ENCODE data around the gene C1QTNF6.

C1QTNF6 gene

DNA sequence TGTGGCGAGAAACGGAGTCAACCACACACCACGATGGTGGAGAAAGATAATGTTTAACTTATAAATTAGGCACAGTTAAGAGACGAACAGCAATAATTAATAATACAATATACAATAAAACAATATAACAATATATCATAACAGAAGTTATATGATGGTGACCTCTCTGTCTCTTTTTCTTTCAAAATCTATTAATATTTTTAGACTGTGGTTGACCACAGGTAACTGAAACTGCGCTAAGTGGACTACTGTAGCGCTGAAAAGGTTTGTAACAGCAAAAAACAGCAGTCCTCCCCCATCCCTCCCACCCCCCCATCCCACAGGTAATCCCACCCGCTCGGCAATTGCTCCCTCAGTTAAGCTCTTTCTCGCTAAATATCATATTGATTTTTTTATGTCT is 27.8 kb upstream of the C1QTNF6 start:
- H3K4me3 Mint-ChIP-seq = no peak overlapping the region
- no peak overlapping the region for H3K27ac Mint-ChIP-seq

DNA sequence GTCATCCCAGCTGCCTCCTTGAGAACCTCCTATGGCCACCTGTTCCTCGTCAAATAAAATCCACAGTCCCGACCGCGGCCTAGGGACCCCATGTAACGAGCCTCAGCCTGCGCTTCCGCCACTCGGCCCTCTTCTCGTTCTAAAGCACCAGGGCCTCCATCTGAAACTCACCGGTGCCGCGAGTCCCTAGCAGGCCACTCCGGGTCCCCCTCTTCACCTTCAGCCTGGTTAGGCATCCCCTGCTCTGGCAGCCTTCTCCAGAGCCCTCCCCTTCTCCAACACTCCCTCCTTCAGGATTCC is 26.6 kb upstream of the C1QTNF6 start:
- no peak overlapping the region for H3K27ac Mint-ChIP-seq
- H3K4me1 Mint-ChIP-seq (ENCODE audit: low read depth) = peaks cover 7% of the 10 kb centered on the region
- H3K9me3 Mint-ChIP-seq = no peaks in the 10 kb centered on the region
- no peak overlapping the region for H3K4me3 Mint-ChIP-seq
- H3K36me3 Mint-ChIP-seq (ENCODE audit: low read depth) = no peaks in the 10 kb centered on the region
- peaks cover 35% of the 10 kb centered on the region for H3K27me3 Mint-ChIP-seq
- intact Hi-C loops (cut with micrococcal nuclease) = no loop called here

More for the DNA sequence above, 27.8 kb upstream of the C1QTNF6 start:
- intact Hi-C loops (cut with micrococcal nuclease) = no loop called here
- peaks cover 11% of the 10 kb centered on the region for H3K4me1 Mint-ChIP-seq (ENCODE audit: low read depth)
- peaks cover 29% of the 10 kb centered on the region for H3K27me3 Mint-ChIP-seq
- no peaks in the 10 kb centered on the region for H3K9me3 Mint-ChIP-seq
- no peaks in the 10 kb centered on the region for H3K36me3 Mint-ChIP-seq (ENCODE audit: low read depth)

DNA sequence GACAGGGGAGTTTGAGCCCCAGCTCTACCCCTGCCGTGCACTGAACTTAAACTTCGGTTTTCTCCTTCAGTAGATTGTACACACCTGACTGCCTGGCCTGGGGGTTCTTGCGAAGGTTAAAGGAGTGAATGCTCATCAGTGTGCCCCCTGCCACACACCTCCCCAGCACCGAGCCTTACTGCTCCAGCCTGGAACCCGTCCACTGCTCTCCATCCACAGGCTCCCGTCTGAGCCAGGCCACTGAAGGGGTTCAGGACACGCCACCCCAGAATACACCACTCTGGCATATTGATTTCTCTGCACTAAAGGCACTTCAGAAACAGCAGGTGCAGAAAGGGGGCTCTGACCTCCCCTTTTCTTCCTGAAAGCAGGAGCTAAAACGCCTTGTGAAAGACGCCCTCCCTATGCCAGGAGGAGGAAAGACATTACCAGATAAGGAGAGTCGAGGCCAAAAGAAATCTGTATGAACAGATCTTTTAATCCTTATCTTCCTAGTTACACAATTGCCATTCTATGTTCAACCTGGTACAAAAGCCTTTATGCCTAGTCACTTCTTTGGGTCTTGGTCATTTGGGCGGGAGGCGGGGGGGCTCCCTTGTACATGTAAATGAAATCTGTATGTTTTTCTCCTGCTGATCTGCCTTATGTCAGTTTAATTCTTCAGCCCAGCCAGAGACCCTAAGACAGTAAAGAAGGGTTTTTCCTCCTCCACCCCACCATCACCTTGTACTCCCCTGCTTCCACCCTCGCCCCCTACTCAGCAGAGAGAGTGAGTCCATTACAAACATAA is 26.1 kb upstream of the C1QTNF6 start:
- Mint-ChIP-seq H3K27me3 (peaks cover 33% of the 10 kb centered on the region), H3K4me1 (ENCODE audit: low read depth) (peaks cover 5% of the 10 kb centered on the region), H3K9me3 (no peaks in the 10 kb centered on the region), H3K4me3 (no peak overlapping the region), H3K36me3 (ENCODE audit: low read depth) (no peaks in the 10 kb centered on the region), H3K27ac (no peak overlapping the region)
- intact Hi-C loops (cut with micrococcal nuclease) = no loop called here

DNA sequence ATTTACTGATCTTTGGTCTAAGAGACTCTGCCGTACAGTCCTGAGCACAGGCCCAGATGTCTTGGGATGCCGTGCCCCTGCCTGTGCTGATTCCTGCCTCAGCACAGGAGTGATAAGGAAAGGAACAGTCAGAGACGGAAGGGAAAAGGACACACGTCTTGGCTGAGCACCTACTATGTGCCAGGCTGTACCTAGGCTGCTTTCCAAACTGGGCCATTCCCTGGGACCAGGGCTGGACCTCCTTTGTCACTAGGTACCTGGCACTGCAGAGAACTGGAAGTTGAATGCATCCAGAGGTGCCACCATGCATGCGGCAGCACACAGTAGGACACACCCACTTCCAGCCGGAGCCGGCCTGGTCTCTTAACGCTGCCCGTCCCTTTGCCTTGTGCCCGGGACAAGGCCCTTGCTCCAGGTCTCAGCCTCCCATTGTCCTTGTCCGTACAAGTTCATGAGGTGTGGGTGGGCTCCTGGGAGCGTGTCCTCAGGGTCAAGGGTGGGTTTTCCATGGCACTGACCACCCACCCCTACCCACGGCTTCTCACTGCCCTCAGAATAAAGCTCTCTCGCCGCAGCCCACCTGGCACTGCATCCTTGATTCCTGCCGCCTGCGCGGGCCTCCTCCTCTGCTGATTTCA is 25.3 kb upstream of the C1QTNF6 start:
- H3K4me3 Mint-ChIP-seq = no peak overlapping the region
- H3K9me3 Mint-ChIP-seq = no peaks in the 10 kb centered on the region
- intact Hi-C loops (cut with micrococcal nuclease) = no loop called here
- H3K4me1 Mint-ChIP-seq (ENCODE audit: low read depth) = no peaks in the 10 kb centered on the region
- no peaks in the 10 kb centered on the region for H3K36me3 Mint-ChIP-seq (ENCODE audit: low read depth)
- peaks cover 29% of the 10 kb centered on the region for H3K27me3 Mint-ChIP-seq
- no peak overlapping the region for H3K27ac Mint-ChIP-seq

DNA sequence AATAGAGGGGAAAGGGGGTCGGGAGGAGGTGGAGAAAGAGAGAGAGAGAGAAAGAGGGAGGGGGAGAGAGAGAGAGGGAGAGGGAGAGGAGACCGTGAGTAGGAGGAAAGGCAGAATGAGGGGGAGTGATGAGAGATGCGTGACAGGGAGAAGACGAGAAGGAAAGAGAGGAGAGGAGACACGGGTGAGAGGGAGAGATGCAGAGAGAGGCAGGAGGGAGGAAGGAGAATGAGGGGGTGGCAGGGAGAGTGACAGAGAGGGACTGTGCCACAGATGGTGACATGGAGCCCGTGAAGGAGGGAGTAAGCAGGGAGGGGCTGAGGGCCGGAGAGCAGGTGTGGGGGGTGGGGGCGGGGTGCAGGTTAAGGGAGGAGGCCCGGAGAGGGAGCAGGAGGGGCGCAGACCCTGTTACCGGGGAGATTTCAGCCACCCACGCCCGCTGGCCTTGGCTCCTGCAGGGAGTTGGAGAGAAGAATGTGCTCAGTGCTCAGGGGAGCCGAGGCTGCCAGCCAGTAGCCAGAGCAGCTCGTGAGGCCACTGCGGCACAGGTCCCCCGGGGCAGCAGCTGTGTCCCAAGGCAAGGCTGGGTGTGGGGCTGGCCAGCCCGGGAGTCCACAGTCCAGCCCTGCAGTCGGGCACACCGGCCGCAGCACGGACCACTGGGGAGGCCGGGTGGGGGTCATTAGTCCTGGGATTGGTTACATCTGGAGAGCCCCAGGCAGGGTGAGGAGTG is 24.3 kb upstream of the C1QTNF6 start, which contains the start of gene SSTR3:
Gene SSTR3 (minus strand): TSS at position 304 of the 733 bp plus-strand sequence. CDS start 4,674 bp downstream, outside the sequence.
- H3K4me1 Mint-ChIP-seq (ENCODE audit: low read depth) = no peaks in the 10 kb centered on the region
- intact Hi-C loops (cut with micrococcal nuclease) = no loop called here
- H3K9me3 Mint-ChIP-seq = no peaks in the 10 kb centered on the region
- no peaks in the 10 kb centered on the region for H3K36me3 Mint-ChIP-seq (ENCODE audit: low read depth)
- no peak within 1 kb of the TSS for H3K4me3 Mint-ChIP-seq
- no peak within 1 kb of the TSS for H3K27ac Mint-ChIP-seq
- H3K27me3 Mint-ChIP-seq = peaks cover 24% of the 10 kb centered on the region

DNA sequence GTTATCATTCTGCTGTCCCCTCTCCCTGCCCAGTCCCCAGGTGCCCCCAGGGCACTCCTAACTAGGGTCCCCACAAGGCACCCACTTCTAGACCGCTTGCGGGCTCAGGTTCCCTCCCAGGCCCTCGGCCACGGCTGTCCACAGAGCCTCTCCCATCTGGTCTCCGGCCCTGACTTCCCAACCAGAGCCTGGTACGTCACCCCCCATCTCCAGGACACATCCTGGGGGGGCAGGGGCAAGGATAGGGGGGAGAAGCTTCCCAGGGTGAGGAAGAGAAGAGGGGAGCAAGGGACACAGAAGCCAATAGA is 23.8 kb upstream of the C1QTNF6 start:
- H3K4me3 Mint-ChIP-seq = no peak overlapping the region
- H3K27ac Mint-ChIP-seq = no peak overlapping the region
- no peaks in the 10 kb centered on the region for H3K4me1 Mint-ChIP-seq (ENCODE audit: low read depth)
- H3K27me3 Mint-ChIP-seq = peaks cover 24% of the 10 kb centered on the region
- no peaks in the 10 kb centered on the region for H3K9me3 Mint-ChIP-seq
- intact Hi-C loops (cut with micrococcal nuclease) = no loop called here
- H3K36me3 Mint-ChIP-seq (ENCODE audit: low read depth) = no peaks in the 10 kb centered on the region

DNA sequence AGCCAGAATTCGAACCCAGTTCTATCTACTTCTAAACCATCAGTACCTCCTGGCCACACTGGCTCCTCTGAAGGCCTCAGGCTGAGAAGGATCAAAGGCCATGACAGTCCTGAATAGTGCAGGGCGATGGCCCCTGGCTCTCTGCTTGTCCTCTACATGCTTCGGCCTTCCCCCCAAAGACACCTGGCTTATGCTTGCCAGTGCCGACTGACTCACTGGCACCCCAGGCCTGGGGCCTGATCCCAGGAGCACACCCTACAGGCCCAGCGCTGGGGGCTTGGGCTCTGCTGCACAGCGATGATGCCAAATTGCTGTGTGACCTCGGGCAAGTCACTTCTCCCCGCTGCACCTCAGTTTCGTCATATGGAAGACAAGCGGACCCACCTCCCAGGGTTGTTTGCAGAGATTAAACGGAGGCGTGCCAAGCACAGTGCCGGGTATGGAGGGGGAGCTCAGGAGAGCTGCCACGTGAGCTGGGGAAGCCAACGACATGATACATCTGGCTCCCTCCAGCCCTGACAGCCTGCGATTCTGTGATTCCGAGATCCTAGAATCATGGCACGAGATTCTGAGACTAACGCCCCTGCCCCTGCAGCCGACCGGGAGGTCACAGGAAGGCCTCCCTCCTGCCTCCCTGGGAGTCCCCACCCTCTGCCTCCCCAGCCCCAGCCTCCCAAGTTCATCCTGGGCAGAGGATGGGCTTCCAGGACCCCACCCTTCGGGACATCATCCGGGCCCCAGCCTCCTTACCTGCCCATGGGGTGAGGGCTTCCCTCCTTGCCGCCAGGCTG is 23.2 kb upstream of the C1QTNF6 start:
- Mint-ChIP-seq H3K36me3 (ENCODE audit: low read depth) (no peaks in the 10 kb centered on the region), H3K4me1 (ENCODE audit: low read depth) (no peaks in the 10 kb centered on the region), H3K9me3 (no peaks in the 10 kb centered on the region), H3K27ac (no peak overlapping the region), H3K27me3 (peaks cover 24% of the 10 kb centered on the region), H3K4me3 (no peak overlapping the region)
- intact Hi-C loops (cut with micrococcal nuclease) = no loop called here

DNA sequence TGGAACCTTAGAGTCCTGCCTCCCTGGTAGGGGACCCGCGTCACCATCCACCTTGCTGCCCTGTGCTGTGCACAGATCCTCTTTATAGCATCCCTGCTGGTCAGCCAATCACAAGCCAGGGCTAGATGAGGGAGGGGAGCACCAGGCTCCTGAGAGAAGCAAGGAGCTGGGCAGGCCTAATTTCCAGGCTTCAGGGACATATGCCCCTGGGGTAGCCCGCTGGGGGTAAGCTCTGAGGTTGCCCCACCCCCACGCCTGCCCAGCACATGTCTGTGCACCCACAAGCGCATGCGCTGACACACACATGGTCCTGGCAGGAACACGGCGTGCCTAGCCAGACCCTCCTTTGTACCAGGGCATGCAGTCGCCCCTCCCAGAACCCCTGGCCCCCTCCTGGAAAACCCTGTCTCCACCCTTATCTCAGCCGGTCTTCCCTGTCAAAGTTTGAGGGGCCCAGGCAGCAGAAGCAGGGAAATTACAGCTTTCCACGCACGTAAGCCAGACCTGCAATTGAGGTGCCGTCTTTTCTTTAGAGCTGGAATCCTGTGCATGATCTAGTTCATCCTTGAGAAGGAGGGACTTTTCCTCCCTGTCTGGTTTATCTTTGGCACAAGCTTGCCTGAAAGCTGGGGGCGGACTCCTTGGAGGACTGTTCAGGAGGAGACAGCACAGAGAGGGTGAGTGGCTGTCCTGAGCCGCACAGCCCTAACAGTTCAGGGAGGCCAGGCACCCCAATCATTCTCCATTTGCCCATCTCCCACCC is 22.2 kb upstream of the C1QTNF6 start:
- H3K27me3 Mint-ChIP-seq = peaks cover 24% of the 10 kb centered on the region
- H3K36me3 Mint-ChIP-seq (ENCODE audit: low read depth) = no peaks in the 10 kb centered on the region
- H3K9me3 Mint-ChIP-seq = no peaks in the 10 kb centered on the region
- H3K27ac Mint-ChIP-seq = no peak overlapping the region
- intact Hi-C loops (cut with micrococcal nuclease) = no loop called here
- H3K4me1 Mint-ChIP-seq (ENCODE audit: low read depth) = peaks cover 4% of the 10 kb centered on the region
- no peak overlapping the region for H3K4me3 Mint-ChIP-seq

DNA sequence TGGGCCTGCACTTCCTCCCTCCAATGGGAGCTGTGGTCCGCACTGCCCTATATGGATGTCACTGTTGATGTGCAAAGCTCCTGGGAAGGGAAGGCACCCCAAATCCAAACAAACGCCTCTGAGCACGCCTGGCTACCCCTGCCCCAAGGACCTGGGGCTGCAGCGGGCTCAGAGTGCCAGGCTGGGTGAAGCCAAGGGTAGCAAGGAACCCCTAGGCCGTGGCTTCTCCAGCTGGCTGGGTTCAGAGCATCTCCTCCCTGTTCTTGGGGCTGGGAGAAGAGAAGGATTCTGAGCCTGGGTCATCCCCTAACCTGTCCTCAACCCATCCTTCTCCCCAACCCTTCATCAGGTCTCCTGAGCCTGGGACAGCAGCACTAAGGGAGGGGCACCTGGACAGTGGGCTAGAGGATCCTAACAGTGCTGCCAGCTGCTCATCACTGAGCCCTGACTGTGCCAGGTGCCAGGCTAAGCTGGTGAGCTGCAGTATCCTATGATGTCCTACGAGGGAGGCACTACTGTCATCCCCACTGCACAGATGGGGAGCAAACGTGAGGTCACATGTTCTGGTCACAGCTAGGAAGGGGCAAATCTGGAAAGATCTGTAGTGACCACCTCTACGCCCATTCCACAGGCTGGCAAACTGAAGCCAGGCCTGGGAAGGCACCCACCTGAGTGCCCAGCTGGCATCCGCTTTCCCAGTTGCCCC is 21.2 kb upstream of the C1QTNF6 start:
- no peaks in the 10 kb centered on the region for H3K36me3 Mint-ChIP-seq (ENCODE audit: low read depth)
- intact Hi-C loops (cut with micrococcal nuclease) = no loop called here
- no peak overlapping the region for H3K4me3 Mint-ChIP-seq
- peaks cover 10% of the 10 kb centered on the region for H3K4me1 Mint-ChIP-seq (ENCODE audit: low read depth)
- peaks cover 24% of the 10 kb centered on the region for H3K27me3 Mint-ChIP-seq
- H3K27ac Mint-ChIP-seq = no peak overlapping the region
- no peaks in the 10 kb centered on the region for H3K9me3 Mint-ChIP-seq

DNA sequence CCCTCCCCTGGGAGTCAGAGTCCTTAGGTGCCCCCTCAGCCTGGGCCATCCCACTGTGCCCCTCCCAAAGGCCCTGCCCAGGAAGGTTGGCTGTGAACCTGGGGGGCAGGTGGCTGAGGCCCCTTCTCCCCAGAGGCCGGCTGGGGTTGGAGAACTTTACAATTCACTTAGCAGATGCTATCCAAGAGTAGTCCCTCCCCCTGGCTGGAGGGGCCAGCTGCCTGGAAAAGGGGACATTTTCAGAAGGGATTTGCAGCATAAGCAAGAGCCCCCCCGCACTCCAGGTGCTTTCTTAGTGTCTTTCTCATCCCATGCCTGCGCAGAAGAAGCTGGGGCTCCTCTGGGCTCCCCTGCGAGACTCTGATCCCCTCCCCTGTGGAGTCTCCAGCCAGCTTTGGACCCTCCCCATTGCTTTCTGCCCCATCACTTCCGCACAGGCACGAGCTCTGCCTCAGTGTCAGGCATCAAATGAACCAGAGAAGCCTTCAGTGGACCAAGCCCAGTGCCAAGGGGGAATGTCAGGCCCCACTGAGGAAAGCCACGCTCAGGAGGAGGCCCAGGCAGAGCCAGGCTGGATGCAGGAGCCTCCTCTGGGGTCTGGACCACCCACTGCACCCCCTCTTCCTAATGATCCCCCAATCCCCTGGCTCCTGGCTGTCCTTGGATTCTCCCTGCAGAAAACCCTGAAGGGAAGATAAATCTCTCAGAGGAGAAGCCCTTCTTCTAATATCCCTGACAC is 20.5 kb upstream of the C1QTNF6 start:
- peaks cover 19% of the 10 kb centered on the region for H3K27me3 Mint-ChIP-seq
- H3K4me1 Mint-ChIP-seq (ENCODE audit: low read depth) = peaks cover 13% of the 10 kb centered on the region
- no peaks in the 10 kb centered on the region for H3K36me3 Mint-ChIP-seq (ENCODE audit: low read depth)
- H3K4me3 Mint-ChIP-seq = no peak overlapping the region
- H3K9me3 Mint-ChIP-seq = no peaks in the 10 kb centered on the region
- intact Hi-C loops (cut with micrococcal nuclease) = no loop called here
- no peak overlapping the region for H3K27ac Mint-ChIP-seq

DNA sequence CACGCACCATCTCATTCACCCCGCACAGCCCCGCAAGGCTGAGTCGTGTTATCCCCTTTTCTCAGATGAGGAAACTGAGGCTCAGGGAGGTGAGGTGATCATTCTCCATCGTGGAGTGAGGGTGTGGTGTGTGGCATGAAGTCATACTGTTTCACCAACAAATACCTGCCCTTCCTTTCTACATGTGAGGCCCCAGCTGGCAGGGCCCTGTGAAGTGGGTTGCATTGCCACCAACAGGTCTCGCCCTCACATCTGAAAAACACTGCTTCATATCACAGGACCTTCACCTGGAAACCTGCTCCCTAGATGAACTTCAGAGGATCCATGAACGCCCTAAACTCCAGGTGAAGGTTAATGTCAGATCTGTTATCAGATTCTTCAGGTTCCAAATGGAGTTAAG is 19.9 kb upstream of the C1QTNF6 start:
- Mint-ChIP-seq H3K4me3 (no peak overlapping the region), H3K27me3 (peaks cover 17% of the 10 kb centered on the region), H3K27ac (no peak overlapping the region), H3K36me3 (ENCODE audit: low read depth) (no peaks in the 10 kb centered on the region), H3K4me1 (ENCODE audit: low read depth) (peaks cover 13% of the 10 kb centered on the region), H3K9me3 (no peaks in the 10 kb centered on the region)
- intact Hi-C loops (cut with micrococcal nuclease) = no loop called here
